KOPT-K1 (cell line): ENCODE results near the gene PTPN6.

Experiments used
- H3K27ac ChIP-seq: fragments of 200-600 bp; sonication (generic); 2 replicates; pipeline ENCODE4 v1.5.1; 2016; ENCODE audit warnings: antibody characterized with exemption, mild to moderate bottlenecking, low read depth, low read length; ENCODE audit not compliant: poor library complexity, severe bottlenecking
- H3K36me3 ChIP-seq: fragments of 200-600 bp; sonication (generic); 2 replicates; pipeline ENCODE4 v1.5.1; 2017; ENCODE audit warnings: antibody characterized with exemption, mild to moderate bottlenecking, low read length, moderate library complexity; ENCODE audit not compliant: insufficient read depth
- H3K9me3 ChIP-seq: fragments of 200-600 bp; sonication (generic); 2 replicates; pipeline ENCODE4 v1.5.1; 2017; ENCODE audit warnings: antibody characterized with exemption, low read length, mild to moderate bottlenecking; ENCODE audit not compliant: insufficient read depth, poor library complexity, severe bottlenecking

PTPN6 gene

DNA sequence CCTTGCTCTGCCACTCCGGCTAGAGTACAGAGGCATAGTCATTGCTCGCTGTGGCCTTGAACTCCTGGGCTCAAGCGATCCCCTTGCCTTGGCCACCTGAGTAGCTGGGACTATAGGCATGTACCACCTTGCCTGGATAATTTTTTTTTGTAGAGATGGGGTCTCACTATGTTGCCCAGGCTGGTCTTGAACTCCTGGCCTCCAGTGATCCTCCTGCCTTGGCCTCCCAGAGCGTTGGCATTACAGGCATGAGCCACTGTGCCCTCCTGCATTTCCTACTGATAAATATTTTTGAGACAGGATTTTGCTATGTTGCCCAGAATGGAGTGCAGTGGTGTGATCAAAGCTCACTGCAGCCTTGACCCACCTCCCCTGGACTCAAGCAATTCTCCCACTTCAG lies 28.9 kb downstream of the PTPN6 start:
- peaks cover 98% of the 10 kb centered on the region for H3K36me3 ChIP-seq
- H3K27ac ChIP-seq, result no peak overlapping the region
- H3K9me3 ChIP-seq, result no peaks in the 10 kb centered on the region

- no peaks in the 10 kb centered on the region for H3K9me3 ChIP-seq
- peaks cover 92% of the 10 kb centered on the region for H3K36me3 ChIP-seq
- no peak overlapping the region for H3K27ac ChIP-seq
These were observed 29.6 kb downstream of the PTPN6 start for GRCh38 chr12:6980740-6981139.

GRCh38 chr12:6981152-6982052 lies 30.2 kb downstream of the PTPN6 start:
- H3K27ac ChIP-seq, result no peak overlapping the region
- H3K36me3 ChIP-seq, result peaks cover 85% of the 10 kb centered on the region
- H3K9me3 ChIP-seq, result no peaks in the 10 kb centered on the region

DNA sequence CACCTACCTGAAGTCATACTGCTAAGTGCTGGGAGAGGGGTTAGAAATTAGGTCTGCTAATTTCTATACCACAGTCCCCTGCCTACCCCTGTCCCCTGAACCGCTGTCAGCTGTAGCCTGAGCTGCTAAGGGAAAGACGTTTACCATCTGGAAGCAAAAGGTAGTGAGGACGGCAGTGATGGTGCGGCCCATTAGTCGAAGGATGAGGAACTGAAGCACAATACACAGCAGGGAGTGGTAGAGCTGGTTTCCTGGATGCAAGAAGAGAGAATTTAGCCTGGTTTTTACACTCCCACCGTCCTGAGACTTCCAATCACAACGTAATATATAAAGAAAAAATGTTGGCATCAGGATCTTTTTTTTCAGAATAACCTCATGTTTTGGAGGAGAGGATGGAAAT lies 31.4 kb downstream of the PTPN6 start:
- no peak overlapping the region for H3K27ac ChIP-seq
- H3K36me3 ChIP-seq, result peaks cover 75% of the 10 kb centered on the region

GRCh38 chr12:6987956-6988553 lies 36.9 kb downstream of the PTPN6 start:
- peaks cover 54% of the 10 kb centered on the region for H3K36me3 ChIP-seq
- H3K27ac ChIP-seq, result no peak overlapping the region
- no peaks in the 10 kb centered on the region for H3K9me3 ChIP-seq

More for the DNA sequence above, 31.4 kb downstream of the PTPN6 start:
- no peaks in the 10 kb centered on the region for H3K9me3 ChIP-seq

DNA sequence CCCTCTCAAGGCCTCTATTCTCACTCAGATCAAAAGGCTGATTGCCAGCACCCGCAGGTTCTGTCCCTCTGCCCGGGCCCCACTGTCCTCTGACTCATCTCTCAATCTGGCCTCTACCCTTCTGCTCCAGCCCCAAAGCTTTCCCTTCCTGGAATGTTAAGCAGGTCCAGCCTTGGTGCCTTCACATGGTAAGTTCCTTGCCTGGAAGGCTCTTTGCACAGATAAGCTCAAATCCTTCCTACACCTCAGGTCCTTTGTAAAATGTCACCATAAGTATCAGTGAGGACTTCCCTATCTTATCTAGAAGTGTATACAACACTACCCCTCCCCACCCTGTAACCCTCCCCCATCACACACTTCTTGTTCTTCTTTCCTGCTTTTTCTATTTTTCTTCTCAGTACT lies 44.9 kb downstream of the PTPN6 start:
- no peak overlapping the region for H3K27ac ChIP-seq
- no peaks in the 10 kb centered on the region for H3K9me3 ChIP-seq
- peaks cover 69% of the 10 kb centered on the region for H3K36me3 ChIP-seq

DNA sequence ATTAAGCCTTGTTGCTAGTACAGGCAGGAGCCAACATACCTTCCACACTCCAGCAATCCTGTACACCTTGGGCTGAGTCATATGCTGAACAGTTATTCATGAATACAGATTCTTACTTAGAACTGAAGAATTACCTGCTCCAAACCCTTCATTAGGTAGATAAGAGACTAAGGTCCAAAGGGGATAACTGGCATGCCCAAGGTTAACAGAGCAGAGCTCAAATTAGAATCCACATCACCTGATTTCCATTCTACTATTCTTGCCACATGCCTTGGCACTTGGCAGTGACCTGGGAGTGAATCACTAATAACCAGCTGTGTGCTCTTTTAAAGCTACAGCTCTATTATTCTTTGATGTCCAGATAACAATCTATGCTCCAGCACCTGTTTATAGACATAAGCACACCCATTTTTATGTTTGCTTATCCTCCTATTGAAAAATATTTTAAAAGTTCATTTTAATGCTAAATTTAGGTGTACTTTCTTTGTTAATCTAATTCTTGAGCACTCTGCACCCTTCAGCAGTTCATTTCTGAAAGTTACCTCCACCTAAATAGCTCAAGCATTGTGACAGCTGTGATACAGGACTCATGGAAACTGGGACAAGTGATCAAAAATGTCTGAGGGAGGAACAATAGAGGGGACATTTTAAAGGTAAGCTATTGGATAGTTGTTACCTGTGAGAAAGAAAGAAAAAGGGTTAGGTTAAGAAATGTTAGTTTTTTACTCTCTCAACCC lies 47.7 kb downstream of the PTPN6 start:
- H3K9me3 ChIP-seq, result no peaks in the 10 kb centered on the region
- peaks cover 65% of the 10 kb centered on the region for H3K36me3 ChIP-seq
- no peak overlapping the region for H3K27ac ChIP-seq

GRCh38 chr12:7001921-7002591 lies 50.9 kb downstream of the PTPN6 start:
- peaks cover 49% of the 10 kb centered on the region for H3K36me3 ChIP-seq
- H3K27ac ChIP-seq, result no peak overlapping the region
- H3K9me3 ChIP-seq, result no peaks in the 10 kb centered on the region

GRCh38 chr12:7004287-7004803 lies 53.2 kb downstream of the PTPN6 start:
- Histone ChIP-seq H3K36me3 (peaks cover 46% of the 10 kb centered on the region), H3K9me3 (no peaks in the 10 kb centered on the region), H3K27ac (no peak overlapping the region)

DNA sequence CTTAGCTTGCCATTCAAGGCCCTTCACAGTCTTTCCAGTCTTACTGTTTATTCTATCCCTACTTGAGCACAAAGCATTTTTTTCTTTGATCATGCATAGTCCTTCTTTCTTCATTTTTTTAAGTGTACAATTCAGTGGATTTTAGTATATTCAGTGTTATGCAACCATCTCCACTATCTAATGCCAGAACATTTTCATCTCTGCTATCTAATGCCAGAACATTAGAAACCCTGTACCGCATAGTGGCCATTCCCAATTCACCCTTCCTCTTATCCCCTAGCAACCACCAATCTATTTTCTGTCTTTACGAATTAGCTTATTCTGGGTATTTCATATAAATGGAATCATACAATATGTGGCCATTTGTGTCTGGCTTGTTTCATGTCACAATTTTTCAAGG lies 53.7 kb downstream of the PTPN6 start:
- Histone ChIP-seq H3K36me3 (peaks cover 44% of the 10 kb centered on the region), H3K27ac (no peak overlapping the region), H3K9me3 (no peaks in the 10 kb centered on the region)

GRCh38 chr12:7005311-7005710 lies 54.2 kb downstream of the PTPN6 start:
- Histone ChIP-seq H3K9me3 (no peaks in the 10 kb centered on the region), H3K27ac (no peak overlapping the region), H3K36me3 (peaks cover 46% of the 10 kb centered on the region)

DNA sequence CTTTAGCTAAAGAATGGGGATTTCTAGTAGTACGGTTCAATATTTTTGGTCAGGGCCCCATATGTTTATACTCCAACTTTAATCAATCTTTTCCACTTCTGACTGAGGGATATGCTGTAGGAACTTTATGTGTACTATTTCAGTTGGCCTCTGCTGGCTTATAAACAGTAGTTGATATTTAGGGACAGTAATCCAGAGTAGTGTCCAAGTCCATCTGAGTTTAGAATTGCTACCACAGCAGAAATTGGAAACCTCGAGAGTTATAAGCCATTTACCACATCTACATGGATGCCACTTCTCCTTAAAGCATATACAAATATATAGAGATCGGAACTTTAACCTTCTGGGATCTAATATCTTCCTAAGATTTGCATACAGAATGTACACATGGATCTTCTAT lies 55.5 kb downstream of the PTPN6 start:
- no peaks in the 10 kb centered on the region for H3K9me3 ChIP-seq

GRCh38 chr12:7008864-7009263 lies 57.7 kb downstream of the PTPN6 start:
- Histone ChIP-seq H3K36me3 (peaks cover 60% of the 10 kb centered on the region), H3K27ac (no peak overlapping the region), H3K9me3 (no peaks in the 10 kb centered on the region)

More for the DNA sequence above, 55.5 kb downstream of the PTPN6 start:
- Histone ChIP-seq H3K36me3 (peaks cover 45% of the 10 kb centered on the region), H3K27ac (no peak overlapping the region)

GRCh38 chr12:7009512-7009911 lies 58.4 kb downstream of the PTPN6 start:
- Histone ChIP-seq H3K27ac (no peak overlapping the region), H3K9me3 (no peaks in the 10 kb centered on the region), H3K36me3 (peaks cover 67% of the 10 kb centered on the region)
